ENCODE data around the gene ATXN10.
"Not testable (repeated sequence)": the region's sequence is repeated elsewhere in the genome, so short reads cannot be mapped to it uniquely, and the experiment has no call there.

ATXN10 gene

DNA sequence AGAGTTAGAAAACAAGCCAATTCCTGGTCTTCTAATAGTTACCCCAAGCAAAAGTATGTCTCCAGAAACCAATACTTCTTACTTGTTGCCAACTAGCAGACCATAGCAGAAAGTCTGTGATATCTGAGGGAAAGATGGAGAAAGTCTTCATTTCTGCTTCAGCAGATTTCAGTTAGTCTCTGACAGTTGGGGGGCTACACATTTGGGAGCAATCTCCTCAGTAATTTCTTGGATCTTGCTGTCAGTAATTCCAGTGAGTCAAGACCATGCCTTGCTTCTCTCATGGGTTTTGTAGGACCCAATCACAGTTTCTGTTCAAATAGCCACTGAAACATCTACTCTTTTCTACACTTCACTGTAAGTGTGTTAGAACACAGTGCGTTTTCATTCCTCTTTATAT is 118.8 kb downstream of the ATXN10 start:
- DNase-seq: no peak

DNA sequence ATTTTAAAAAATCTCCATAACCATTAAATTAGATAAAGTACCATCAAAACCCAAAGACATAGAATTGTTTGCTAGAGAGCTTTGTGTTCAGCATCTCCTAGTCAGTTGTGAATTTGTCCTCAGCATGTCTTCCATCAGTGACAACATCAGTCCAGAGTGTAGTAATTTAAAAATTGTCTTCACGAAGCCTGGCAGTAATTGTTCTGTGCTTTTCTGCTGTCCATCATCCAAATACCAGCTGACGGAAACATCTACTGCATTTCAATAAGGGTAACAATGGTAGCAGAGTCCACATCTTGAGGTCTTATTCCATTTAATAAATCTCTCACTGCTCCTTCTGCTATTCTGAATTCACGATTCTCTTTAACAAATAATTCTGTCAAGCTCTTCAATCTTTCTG is 121.5 kb downstream of the ATXN10 start:
- no peak for DNase-seq

DNA sequence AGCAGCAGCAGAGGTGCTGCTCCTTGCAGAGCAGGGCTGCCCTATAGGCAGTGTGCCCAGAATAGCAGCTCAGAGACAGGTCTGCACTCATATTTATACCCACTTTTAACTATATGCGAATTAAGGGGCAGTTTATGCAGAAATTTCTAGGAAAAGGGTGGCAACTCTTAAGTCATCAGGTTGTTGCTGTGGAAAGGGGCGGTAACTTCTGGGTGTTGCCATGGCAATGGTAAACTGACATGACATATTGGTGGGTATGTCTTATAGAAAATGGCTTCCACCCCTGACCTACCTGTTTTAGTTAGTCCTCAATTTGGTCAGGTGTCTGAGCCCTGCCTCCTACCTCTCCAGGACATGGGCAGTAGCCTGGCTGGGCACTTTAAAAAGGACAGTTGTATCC is 122.3 kb downstream of the ATXN10 start:
- no peak for DNase-seq

GRCh38 chr22:45796009-45796408 is 124.4 kb downstream of the ATXN10 start:
- DNase-seq: not testable (repeated sequence)

DNA sequence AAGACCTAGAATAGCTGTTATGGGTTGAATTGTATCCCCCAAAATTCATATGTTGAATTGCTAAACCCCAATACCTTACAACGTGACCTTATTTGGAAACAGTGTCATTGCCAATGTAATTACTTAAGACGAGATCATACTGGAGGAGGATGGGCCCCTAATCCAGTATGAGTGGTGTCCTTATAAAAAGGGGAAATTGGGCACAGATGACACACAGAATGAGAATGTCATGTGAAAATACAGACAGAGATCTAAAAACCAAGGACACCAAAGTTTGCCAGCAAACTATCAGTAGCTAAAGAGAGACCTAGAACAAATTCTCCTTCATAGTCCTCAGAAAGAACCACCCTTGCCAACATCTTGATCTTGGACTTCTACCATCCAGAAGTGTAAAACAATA is 127.7 kb downstream of the ATXN10 start:
- no peak for DNase-seq

- no peak for DNase-seq
Observed at GRCh38 chr22:45802054-45802453, 130.4 kb downstream of the ATXN10 start.

GRCh38 chr22:45804319-45804985 is 132.8 kb downstream of the ATXN10 start:
- no peak for DNase-seq

DNA sequence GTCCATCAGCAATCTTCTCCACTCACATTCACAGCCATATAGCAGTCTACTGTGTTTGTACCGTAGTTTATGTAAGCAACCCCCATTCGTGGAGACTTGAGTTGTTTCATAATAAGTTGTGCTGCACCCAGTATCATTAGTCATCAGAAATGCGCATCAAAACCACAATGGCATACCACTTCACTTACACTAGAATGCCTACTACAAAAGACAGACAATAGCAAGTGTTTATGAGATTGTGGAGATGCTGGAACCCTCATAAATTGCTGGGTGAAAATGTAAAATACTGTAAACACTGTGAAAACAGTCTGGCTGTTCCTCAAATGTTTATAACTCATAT is 133.3 kb downstream of the ATXN10 start:
- no peak for DNase-seq

DNA sequence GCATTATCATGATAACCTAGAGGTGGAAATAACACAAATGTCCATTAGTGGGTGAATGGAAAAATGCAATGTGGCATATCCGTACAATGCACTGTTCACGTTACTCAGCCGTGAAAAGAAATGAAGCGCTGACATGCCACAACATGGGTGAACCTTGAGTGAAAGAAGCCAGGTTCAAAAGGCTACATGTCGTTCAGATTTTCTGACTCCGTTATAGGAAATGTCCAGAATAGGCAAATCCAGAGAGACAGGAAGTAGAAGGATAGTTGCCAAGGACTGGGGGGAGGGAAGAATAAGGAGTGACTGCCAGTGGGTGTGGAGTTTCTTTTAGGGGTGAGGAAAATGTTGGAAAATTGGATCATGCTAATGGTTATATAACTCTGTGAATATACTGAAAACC is 133.8 kb downstream of the ATXN10 start:
- DNase-seq: no peak

DNA sequence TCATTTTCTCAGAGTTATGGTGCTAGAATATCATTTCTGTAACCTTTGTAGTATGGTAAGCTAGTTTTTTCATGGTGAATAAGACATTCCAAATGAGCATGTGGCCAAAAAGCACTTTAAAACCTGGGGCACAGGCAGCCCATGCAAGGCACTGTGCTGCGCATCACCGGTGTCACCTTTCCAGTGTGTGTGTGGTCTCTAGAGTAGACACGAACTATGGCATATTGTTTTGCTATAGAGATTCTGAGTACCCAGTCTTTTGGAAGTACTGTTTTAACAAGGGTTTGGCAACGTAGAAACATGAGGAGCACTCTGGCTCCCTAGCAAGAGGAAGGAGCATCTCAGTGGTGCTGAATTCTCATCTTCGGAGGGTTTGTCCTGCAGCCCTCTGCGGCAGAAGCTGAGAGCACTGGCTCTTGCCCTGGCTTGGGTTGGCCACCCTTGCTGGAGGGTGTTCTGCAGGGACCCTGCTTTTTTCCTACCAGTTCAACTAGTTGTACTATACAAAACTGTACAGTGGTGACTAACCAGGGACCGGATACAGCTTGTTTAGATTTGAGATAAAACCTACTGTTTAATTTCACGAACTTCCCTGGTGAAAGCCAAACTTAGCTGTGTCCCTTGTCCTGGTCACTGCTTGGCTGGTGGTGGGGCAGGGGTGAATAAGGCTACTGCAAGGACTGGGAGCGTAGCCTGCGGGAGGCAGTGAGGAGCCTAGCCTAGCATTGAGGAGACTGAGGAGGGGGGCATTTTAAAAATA is 135.7 kb downstream of the ATXN10 start:
- no peak for DNase-seq

- DNase-seq: no peak
Observed at GRCh38 chr22:45812910-45813309, 141.3 kb downstream of the ATXN10 start.

GRCh38 chr22:45814198-45814597 is 142.6 kb downstream of the ATXN10 start:
- DNase-seq: no peak

DNA sequence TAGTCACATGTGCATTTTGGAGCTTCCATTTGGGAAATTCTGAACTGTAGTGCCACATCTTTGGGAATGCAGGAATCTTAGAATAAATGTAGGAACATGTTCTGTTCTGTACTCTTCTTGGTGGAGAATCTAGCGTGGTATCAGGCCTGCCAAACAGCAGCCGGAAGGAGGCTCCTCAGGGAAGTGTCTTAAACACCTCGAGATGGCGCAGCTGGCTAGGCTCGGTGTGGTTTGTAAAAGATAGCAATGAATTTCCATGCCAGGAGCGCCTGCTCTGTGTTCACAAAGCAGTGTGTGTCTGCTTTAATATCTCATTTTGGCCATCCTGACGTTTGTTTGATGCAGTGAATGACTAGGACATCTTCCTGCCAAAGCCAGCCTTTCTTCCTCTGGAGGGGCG is 145.1 kb downstream of the ATXN10 start:
- DNase-seq: no peak

DNA sequence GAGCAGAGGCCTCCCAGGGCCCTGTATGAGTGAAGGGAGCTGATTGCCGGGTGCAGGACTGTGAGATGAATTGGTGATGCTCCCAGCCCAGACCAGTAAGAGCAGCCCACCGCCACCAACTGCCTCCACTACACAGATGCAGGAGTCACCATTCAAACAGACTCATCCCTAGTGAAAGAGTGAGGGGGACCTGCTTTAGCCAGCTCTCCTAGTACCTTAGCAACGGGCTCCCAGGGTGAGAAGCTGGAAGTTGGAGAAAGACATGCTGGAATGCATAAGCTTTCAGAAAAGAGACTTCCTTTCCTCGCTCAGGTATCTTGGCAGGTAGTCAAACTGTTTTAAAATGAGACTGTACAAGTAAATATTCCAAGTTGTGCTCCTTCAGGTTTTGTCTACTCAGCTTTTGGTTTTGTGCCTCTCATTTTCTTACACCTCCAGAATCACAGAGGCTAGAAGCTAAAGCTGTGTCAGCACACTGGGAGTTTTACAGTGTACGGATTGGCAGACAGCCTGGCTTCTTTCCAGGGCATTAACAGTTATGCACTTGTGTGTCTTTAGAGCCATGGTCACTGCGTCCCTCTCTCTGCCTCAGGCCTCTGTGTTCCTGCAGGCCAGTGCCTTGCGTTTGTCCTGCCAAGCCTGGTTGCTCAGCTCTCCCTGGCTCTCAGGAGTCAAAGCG is 146.2 kb downstream of the ATXN10 start:
- DNase-seq: no peak

- DNase-seq: no peak
Observed at GRCh38 chr22:45818424-45819085, 146.9 kb downstream of the ATXN10 start.

DNA sequence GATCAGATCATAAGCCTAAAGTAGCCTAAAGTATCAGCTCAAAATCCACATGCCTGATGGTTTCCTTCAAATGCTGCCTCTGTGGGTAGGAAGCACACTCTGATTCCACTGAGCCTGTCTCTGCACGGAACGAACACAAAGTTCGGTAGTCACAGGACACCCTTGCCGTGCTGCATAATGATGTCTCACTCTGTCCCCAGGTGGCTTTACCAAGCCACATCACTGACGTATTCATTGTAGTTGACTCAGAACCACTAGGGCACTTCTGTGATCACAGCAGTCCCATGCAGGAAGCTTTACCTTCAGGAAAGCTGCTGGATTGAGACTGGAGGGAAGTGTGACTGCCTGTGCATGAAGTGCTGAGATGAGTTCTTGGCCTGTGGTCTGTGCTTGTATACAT is 147.7 kb downstream of the ATXN10 start:
- DNase-seq: no peak

DNA sequence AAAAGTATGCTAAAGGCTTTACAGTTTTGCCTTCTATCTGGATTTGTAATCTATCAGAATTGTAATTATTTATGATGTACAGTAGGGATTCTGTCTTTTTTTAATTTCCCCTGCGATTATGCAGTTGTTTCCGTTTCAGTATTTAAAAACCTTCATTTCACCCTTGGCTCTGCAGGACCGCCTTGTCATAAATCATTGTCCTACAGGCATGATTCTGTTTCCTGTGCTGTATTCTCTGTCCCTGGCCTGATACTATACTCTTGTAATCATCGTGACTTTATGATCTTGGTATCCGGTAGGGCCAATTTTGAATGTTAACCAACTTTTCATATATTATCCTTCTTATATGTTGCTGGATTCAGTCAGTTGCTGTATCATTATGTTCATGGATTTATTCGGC is 151.7 kb downstream of the ATXN10 start:
- no peak for DNase-seq

DNA sequence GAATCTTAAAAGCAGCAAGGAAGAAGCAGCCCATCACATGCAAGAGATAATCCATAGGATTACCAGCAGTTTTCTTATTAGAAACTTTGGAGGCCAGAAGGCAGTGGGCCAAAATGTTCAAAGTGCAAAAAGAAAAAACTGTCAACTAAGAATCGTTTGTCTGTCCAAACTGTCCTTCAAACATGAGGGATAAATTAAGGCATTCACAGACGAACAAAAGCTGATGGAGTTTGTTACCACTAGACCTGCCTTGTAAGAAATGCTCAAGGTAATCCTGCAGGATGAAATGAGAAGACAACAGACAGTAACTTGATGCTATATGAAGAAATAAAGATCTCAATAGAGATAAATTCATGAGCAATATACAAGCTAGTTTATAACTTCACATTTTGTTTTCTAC is 154.9 kb downstream of the ATXN10 start:
- DNase-seq: no peak

- no peak for DNase-seq
Observed at GRCh38 chr22:45828841-45829240, 157.2 kb downstream of the ATXN10 start.

DNA sequence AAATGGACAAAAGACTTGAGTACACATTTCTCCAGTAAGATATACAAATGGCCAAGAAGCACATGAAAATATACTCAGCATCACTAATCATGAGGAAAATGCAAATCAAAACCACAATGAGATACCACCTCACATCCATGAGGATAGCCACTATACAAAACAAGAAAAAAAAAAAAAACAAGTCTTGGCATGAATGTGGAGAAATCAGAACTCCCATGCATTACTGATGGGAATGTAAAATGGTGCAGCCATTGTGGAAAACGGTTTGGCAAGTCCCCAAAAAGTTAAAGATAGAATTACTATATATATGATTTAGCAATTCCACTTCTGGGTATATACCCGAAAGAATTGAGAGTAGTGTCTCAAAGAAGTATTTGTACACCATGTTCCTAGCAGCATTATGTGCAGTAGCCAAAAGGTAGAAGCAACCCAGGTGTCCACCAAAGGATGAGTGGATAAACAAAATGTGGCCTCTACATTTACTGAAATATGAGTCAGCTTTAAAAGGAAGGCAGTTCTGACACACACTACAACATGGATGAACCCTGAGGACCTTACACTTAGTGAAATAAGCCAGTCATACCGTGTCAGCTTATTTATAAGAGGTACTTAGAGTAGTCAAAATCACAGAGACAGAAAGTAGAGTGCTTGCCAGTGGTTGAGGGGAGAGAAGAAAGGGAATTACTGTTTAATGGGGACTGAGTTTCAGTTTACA is 159.1 kb downstream of the ATXN10 start:
- no peak for DNase-seq

DNA sequence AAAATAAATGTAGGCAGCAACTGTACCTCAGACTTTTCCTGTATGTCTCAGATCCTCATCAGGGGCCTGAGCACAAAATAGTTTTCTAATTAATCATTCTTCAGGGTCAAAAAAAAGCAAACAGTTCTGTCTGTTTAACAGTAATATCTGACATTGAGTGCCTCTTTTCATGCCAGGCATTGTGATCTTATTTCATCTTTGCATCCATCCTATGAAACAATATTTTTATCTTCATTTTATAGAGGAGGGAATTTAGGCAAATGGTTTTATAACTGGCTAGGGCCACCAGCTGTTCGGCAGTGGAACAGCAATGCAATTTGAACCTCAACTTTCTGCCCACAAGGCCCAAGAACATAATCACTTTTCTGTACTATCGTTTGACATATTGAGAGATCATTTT is 159.8 kb downstream of the ATXN10 start:
- no peak for DNase-seq

DNA sequence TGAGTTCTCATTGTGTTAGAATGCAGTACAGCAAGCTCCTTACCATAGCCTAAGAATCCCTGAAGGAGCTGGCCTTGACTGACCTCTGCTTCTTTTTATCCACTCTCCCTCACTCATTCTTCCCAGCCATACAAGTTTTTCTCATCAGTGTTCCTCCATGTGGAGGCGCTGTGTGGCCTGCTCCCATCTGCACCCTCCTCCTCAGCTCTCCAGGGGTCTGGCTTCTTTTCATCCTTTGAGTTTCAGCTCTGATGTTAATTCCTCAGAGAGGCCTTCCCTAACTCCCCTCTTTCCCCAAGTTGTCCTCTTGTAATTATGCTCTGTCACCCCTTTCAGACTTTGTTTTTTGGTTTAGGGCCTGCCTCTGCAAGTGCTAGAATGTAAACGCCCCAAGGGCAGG is 160.5 kb downstream of the ATXN10 start:
- DNase-seq: no peak

- DNase-seq: no peak
Observed at GRCh38 chr22:45832959-45833580, 161.4 kb downstream of the ATXN10 start.
